Measurements from ENCODE around the gene UTF1.

DNA sequence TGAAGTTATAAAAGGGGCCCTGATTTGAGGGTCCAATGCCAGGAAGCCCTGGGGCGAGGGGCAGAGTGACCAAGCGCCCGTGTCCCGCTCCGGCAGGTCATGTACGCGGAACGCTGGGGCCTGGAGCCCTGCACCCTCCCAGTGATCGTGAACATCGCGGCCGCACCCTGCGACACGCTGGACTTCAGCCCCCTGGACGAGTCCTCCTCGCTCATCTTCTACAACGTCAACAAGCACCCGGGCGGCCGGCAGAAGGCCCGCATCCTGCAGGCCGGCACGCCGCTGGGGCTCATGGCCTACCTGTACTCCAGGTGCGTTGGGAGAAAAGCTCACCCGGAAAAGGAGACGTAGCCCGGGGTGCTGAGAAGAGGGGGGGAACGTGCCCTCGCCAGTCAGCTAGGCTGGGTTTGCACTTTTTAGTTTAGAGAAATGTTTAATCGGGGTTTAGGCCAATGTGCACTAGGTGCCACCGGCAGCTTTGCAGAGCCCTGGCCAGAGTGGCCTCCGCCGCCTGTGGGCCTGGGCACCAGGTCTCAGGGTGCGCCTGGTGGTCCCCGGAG is 22.9 kb upstream of the UTF1 start:
- TF ChIP-seq TAF1 (IDR thresholded peaks at IDR 0.05; ENCODE audit: borderline replicate concordance, insufficient read depth, low read length): no peak
- no peak for TF ChIP-seq POLR2AphosphoS5 (IDR thresholded peaks at IDR 0.05; ENCODE audit: low read depth, low read length)
- TF ChIP-seq, protein P1, sequence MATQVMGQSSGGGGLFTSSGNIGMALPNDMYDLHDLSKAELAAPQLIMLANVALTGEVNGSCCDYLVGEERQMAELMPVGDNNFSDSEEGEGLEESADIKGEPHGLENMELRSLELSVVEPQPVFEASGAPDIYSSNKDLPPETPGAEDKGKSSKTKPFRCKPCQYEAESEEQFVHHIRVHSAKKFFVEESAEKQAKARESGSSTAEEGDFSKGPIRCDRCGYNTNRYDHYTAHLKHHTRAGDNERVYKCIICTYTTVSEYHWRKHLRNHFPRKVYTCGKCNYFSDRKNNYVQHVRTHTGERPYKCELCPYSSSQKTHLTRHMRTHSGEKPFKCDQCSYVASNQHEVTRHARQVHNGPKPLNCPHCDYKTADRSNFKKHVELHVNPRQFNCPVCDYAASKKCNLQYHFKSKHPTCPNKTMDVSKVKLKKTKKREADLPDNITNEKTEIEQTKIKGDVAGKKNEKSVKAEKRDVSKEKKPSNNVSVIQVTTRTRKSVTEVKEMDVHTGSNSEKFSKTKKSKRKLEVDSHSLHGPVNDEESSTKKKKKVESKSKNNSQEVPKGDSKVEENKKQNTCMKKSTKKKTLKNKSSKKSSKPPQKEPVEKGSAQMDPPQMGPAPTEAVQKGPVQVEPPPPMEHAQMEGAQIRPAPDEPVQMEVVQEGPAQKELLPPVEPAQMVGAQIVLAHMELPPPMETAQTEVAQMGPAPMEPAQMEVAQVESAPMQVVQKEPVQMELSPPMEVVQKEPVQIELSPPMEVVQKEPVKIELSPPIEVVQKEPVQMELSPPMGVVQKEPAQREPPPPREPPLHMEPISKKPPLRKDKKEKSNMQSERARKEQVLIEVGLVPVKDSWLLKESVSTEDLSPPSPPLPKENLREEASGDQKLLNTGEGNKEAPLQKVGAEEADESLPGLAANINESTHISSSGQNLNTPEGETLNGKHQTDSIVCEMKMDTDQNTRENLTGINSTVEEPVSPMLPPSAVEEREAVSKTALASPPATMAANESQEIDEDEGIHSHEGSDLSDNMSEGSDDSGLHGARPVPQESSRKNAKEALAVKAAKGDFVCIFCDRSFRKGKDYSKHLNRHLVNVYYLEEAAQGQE (IDR thresholded peaks at IDR 0.05; ENCODE audit: insufficient read depth in 1 of 2, low read depth in 2 of 2, low read length in 2 of 2): no peak
